Fibroblast of lung (primary cell): ENCODE measurements around the gene GNAL. TPM values are rescaled to one million over a fixed set of nuclear protein-coding genes. Genes with fewer than 3 reads are reported as not detected.

Experiments used
- DNase-seq, 2 donors: peaks; one replicate each; pipeline versions ENCODE4 v3.0.0 to v3.0.0-alpha.2; 2010; ENCODE audit warnings: low read depth in 2 of 2
- H2AFZ ChIP-seq: 2 replicates; pipeline ENCODE4 v1.5.1; 2012; ENCODE audit warnings: low read length, control low read depth, inconsistent platforms
- H3K27ac ChIP-seq: 2 replicates; pipeline ENCODE4 v1.5.1; 2011; ENCODE audit warnings: low read length, control low read depth; ENCODE audit not compliant: insufficient read depth
- H3K27me3 ChIP-seq: 2 replicates; pipeline ENCODE4 v1.5.1; 2011; ENCODE audit warnings: mild to moderate bottlenecking, low read length; ENCODE audit not compliant: control insufficient read depth, insufficient read depth
- H3K36me3 ChIP-seq: 2 replicates; pipeline ENCODE4 v1.5.1; 2011; ENCODE audit warnings: low read length; ENCODE audit not compliant: control insufficient read depth, insufficient read depth
- H3K4me1 ChIP-seq: 2 replicates; pipeline ENCODE4 v1.5.1; 2011; ENCODE audit warnings: low read length; ENCODE audit not compliant: control insufficient read depth, insufficient read depth; ENCODE audit errors: extremely low read depth
- H3K4me2 ChIP-seq: 2 replicates; pipeline ENCODE4 v1.5.1; 2011; ENCODE audit warnings: low read length, control low read depth; ENCODE audit not compliant: insufficient read depth; ENCODE audit errors: extremely low read depth
- H3K4me3 ChIP-seq, 4 experiments: fragments of 200-600 bp in 1 of 4; sonication (generic) in 1 of 4; replicated peaks in 1 of 4; 2 replicates each; pipeline ENCODE4 v1.5.1; 2011 to 2016; ENCODE audit warnings: low read length in 4 of 4, low read depth in 3 of 4, mild to moderate bottlenecking in 3 of 4, control low read depth in 2 of 4, inconsistent platforms in 1 of 4, mixed read lengths in 1 of 4; ENCODE audit not compliant: insufficient read depth in 1 of 4; ENCODE audit errors: control extremely low read depth in 1 of 4
- H3K79me2 ChIP-seq: 2 replicates; pipeline ENCODE4 v1.5.1; 2012; ENCODE audit warnings: mild to moderate bottlenecking, low read length, inconsistent platforms; ENCODE audit not compliant: control insufficient read depth, insufficient read depth
- H3K9ac ChIP-seq: 2 replicates; pipeline ENCODE4 v1.5.1; 2011; ENCODE audit warnings: mild to moderate bottlenecking, low read length, control low read depth; ENCODE audit not compliant: insufficient read depth
- H3K9me3 ChIP-seq: 2 replicates; pipeline ENCODE4 v1.5.1; 2012; ENCODE audit warnings: low read depth, low read length; ENCODE audit not compliant: control insufficient read depth, insufficient read depth
- H4K20me1 ChIP-seq: 2 replicates; pipeline ENCODE4 v1.5.1; 2011; ENCODE audit warnings: low read length; ENCODE audit not compliant: control insufficient read depth, insufficient read depth; ENCODE audit errors: extremely low read depth
- EZH2 ChIP-seq: IDR thresholded peaks from 2 replicates; pipeline ENCODE4 v1.5.1; 2012; ENCODE audit warnings: low read length, control low read depth, mild to moderate bottlenecking; ENCODE audit errors: missing control alignments
- polyA plus RNA-seq, 2 donors: library from polyadenylated mRNA; depleted of rRNA in 1 of 2; stranded (reverse) in 1 of 2; unstranded in 1 of 2; fragments of >200 nt; gene quantifications; 2 replicates each; pipeline ENCODE4 v1.2.1, GENCODE V29; 2011 to 2012; ENCODE audit warnings: missing spikeins in 1 of 2
- total RNA-seq: library from RNA; depleted of rRNA; stranded (reverse); fragments of >200 nt; gene quantifications from 2 replicates; pipeline ENCODE4 v1.2.1, GENCODE V29; 2014
- TF ChIP-seq, protein P1 (sequence below), 2 donors: IDR thresholded peaks in 1 of 2; conservative IDR thresholded peaks in 1 of 2; 1 replicate in 1 of 2; 2 replicates in 1 of 2; pipeline ENCODE4 v1.5.1; 2011 to 2012; ENCODE audit warnings: low read length in 2 of 2, control low read depth in 1 of 2, inconsistent platforms in 1 of 2, low read depth in 1 of 2, mild to moderate bottlenecking in 1 of 2

The GNAL gene
- total and polyA plus RNA-seq, 2 donors (not counting 1 experiment from before 2014, with no cell fraction given), result 0.05 to 0.50 TPM

DNA sequence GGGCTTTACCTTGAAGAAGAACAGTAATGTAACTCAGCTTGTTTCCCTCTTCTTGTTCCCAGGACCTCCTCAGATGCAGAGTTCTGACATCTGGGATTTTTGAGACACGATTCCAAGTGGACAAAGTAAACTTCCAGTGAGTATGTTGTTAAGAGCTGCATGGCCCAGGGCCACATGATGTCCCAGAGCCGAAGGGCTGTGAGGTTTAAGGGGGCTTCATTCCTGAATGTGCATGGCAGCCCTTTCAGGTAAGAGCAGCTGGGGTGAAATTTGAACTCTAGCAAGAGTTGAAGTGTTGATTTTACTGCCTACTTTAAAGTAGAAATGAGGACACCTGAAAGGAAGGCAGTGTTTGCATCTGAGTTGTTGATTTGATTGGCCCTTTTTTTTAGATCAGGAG is 175.4 kb downstream of the GNAL start:
- no peak for DNase-seq
- TF ChIP-seq, protein P1, sequence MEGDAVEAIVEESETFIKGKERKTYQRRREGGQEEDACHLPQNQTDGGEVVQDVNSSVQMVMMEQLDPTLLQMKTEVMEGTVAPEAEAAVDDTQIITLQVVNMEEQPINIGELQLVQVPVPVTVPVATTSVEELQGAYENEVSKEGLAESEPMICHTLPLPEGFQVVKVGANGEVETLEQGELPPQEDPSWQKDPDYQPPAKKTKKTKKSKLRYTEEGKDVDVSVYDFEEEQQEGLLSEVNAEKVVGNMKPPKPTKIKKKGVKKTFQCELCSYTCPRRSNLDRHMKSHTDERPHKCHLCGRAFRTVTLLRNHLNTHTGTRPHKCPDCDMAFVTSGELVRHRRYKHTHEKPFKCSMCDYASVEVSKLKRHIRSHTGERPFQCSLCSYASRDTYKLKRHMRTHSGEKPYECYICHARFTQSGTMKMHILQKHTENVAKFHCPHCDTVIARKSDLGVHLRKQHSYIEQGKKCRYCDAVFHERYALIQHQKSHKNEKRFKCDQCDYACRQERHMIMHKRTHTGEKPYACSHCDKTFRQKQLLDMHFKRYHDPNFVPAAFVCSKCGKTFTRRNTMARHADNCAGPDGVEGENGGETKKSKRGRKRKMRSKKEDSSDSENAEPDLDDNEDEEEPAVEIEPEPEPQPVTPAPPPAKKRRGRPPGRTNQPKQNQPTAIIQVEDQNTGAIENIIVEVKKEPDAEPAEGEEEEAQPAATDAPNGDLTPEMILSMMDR (conservative IDR thresholded peaks at IDR 0.05 in 1 of 2, IDR thresholded peaks at IDR 0.05 in 1 of 2; ENCODE audit: low read depth in 1 of 2, low read length in 2 of 2), result no peak
- TF ChIP-seq EZH2, result no peak
- H2AFZ ChIP-seq, result no peak overlapping the region
- H3K9me3 ChIP-seq, result no peaks in the 10 kb centered on the region
- H3K36me3 ChIP-seq, result no peaks in the 10 kb centered on the region
- H4K20me1 ChIP-seq, result no peaks in the 10 kb centered on the region
- no peaks in the 10 kb centered on the region for H3K4me1 ChIP-seq
- H3K4me2 ChIP-seq, result no peak overlapping the region
- no peak overlapping the region for H3K4me3 ChIP-seq
- no peaks in the 10 kb centered on the region for H3K27me3 ChIP-seq
- H3K79me2 ChIP-seq, result no peaks in the 10 kb centered on the region
- H3K9ac ChIP-seq, result no peak overlapping the region
- H3K27ac ChIP-seq, result no peak overlapping the region

GRCh38 chr18:11865071-11865470 is 176.0 kb downstream of the GNAL start:
- Histone ChIP-seq H3K4me2 (no peak overlapping the region), H3K4me1 (no peaks in the 10 kb centered on the region), H2AFZ (no peak overlapping the region), H3K79me2 (no peaks in the 10 kb centered on the region), H3K9me3 (no peaks in the 10 kb centered on the region), H3K27ac (no peak overlapping the region), H3K36me3 (no peaks in the 10 kb centered on the region), H3K4me3 (no peak overlapping the region), H3K9ac (no peak overlapping the region), H4K20me1 (no peaks in the 10 kb centered on the region), H3K27me3 (no peaks in the 10 kb centered on the region)
- DNase-seq, result no peak
- no peak for TF ChIP-seq EZH2
- TF ChIP-seq, protein P1 (conservative IDR thresholded peaks at IDR 0.05 in 1 of 2, IDR thresholded peaks at IDR 0.05 in 1 of 2; ENCODE audit: low read depth in 1 of 2, low read length in 2 of 2), result no peak

DNA sequence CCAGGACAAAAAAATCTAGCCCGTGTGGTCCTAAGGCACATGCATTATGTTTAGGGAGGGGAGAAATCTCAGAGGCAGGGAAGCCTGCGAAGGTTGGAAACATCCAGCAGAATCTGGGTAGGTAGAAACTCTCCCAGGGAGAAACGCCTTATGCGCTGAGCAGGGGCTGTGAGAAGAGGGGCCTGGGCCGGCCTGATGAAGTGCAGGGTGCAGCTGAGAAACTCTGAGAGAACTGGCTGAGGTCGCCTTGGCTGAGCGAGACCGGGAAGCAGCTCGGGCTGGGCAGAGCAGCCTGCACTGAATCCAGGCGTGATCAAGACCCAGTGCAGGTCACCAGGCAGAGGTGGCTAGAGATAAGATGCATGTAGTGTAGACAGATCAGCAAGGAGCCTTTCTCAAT is 177.3 kb downstream of the GNAL start:
- H3K27me3 ChIP-seq, result no peaks in the 10 kb centered on the region
- no peak for TF ChIP-seq EZH2
- TF ChIP-seq, protein P1 (conservative IDR thresholded peaks at IDR 0.05 in 1 of 2, IDR thresholded peaks at IDR 0.05 in 1 of 2; ENCODE audit: low read depth in 1 of 2, low read length in 2 of 2), result no peak
- H3K9ac ChIP-seq, result no peak overlapping the region
- no peak overlapping the region for H3K27ac ChIP-seq
- no peaks in the 10 kb centered on the region for H3K9me3 ChIP-seq
- no peaks in the 10 kb centered on the region for H4K20me1 ChIP-seq
- H3K4me1 ChIP-seq, result no peaks in the 10 kb centered on the region
- no peaks in the 10 kb centered on the region for H3K79me2 ChIP-seq
- H3K4me3 ChIP-seq, result no peak overlapping the region
- DNase-seq, result no peak
- H3K4me2 ChIP-seq, result no peak overlapping the region
- no peak overlapping the region for H2AFZ ChIP-seq
- H3K36me3 ChIP-seq, result no peaks in the 10 kb centered on the region
